Hepatocyte (in vitro differentiated cells): ENCODE results near the gene ELOVL5. TPM values are rescaled to one million over a fixed set of nuclear protein-coding genes. Genes with fewer than 3 reads are reported as not detected.

Source experiments
- DNase-seq: peaks from one replicate; pipeline ENCODE4 v3.0.0-alpha.2; 2016; ENCODE audit warnings: low spot score
- H2AFZ ChIP-seq: fragments of 200-600 bp; sonication (generic); 2 replicates; pipeline ENCODE4 v1.6.0; 2016; ENCODE audit warnings: antibody characterized with exemption, mild to moderate bottlenecking
- H3K27ac ChIP-seq: fragments of 200-600 bp; sonication (generic); 2 replicates; pipeline ENCODE4 v1.5.1; 2016; ENCODE audit warnings: mild to moderate bottlenecking
- H3K27me3 ChIP-seq: fragments of 200-600 bp; sonication (generic); 2 replicates; pipeline ENCODE4 v1.6.1; 2016
- H3K36me3 ChIP-seq: fragments of 200-600 bp; sonication (generic); replicated peaks from 2 replicates; pipeline ENCODE4 v1.5.1; 2016; ENCODE audit warnings: low read depth; ENCODE audit not compliant: insufficient read depth
- H3K4me1 ChIP-seq: fragments of 200-600 bp; sonication (generic); 2 replicates; pipeline ENCODE4 v1.5.1; 2016; ENCODE audit warnings: mild to moderate bottlenecking, moderate library complexity; ENCODE audit not compliant: insufficient read depth
- H3K4me2 ChIP-seq: fragments of 200-600 bp; sonication (generic); 2 replicates; pipeline ENCODE4 v1.6.0; 2016
- H3K4me3 ChIP-seq: fragments of 200-600 bp; sonication (generic); 2 replicates; pipeline ENCODE4 v1.5.1; 2016; ENCODE audit warnings: mild to moderate bottlenecking
- H3K79me2 ChIP-seq: fragments of 200-600 bp; sonication (generic); 2 replicates; pipeline ENCODE4 v1.6.0; 2017; ENCODE audit warnings: mild to moderate bottlenecking
- H3K9me2 ChIP-seq: fragments of 200-600 bp; sonication (generic); replicated peaks from 2 replicates; pipeline ENCODE4 v1.6.0; 2017; ENCODE audit warnings: mild to moderate bottlenecking; ENCODE audit not compliant: insufficient read depth
- H3K9me3 ChIP-seq: fragments of 200-600 bp; sonication (generic); 2 replicates; pipeline ENCODE4 v1.5.1; 2016; ENCODE audit warnings: low read depth, mild to moderate bottlenecking
- H4K20me1 ChIP-seq: fragments of 200-600 bp; sonication (generic); 2 replicates; pipeline ENCODE4 v1.6.0; 2016; ENCODE audit warnings: mild to moderate bottlenecking; ENCODE audit not compliant: insufficient read depth, poor library complexity, severe bottlenecking
- CTCF ChIP-seq: fragments of 200-600 bp; sonication (generic); IDR thresholded peaks from 2 replicates; pipeline ENCODE4 v1.5.1; 2016; ENCODE audit warnings: antibody characterized with exemption, mild to moderate bottlenecking; ENCODE audit not compliant: poor library complexity
- EZH2 ChIP-seq: fragments of 200-600 bp; sonication (generic); IDR thresholded peaks from 2 replicates; pipeline ENCODE4 v1.6.1; 2016; ENCODE audit warnings: antibody characterized with exemption, mild to moderate bottlenecking, borderline replicate concordance
- EZH2phosphoT487 ChIP-seq: fragments of 200-600 bp; sonication (generic); IDR thresholded peaks from one replicate; pipeline ENCODE4 v1.6.1; 2018; ENCODE audit warnings: antibody characterized with exemption, mild to moderate bottlenecking, low read depth, moderate library complexity; ENCODE audit not compliant: unreplicated experiment, severe bottlenecking
- WGBS: methylation state at CpG from one replicate; pipeline ENCODE4 v1.1.6; 2016; ENCODE audit warnings: low lambda C conversion rate; ENCODE audit errors: missing lambda C conversion rate; 5-methylcytosine and 5-hydroxymethylcytosine counted together
- polyA plus RNA-seq: library from polyadenylated mRNA; unstranded; fragments of >200 nt; fragmentation: Nextera tagmentation; extraction: Ambion mirVana; gene quantifications from 2 replicates; pipeline ENCODE4 v1.2.1, GENCODE V29; 2016
- total RNA-seq: library from RNA; depleted of rRNA; stranded (reverse); fragments of >200 nt; gene quantifications from 2 replicates; pipeline ENCODE4 v1.2.3, GENCODE V29; 2014

ELOVL5 gene
- total RNA-seq: 144 and 158 TPM in 2 replicates
- 156 and 164 TPM in 2 replicates for polyA plus RNA-seq

- H3K27me3 ChIP-seq: no peaks in the 10 kb centered on the region
- peak; percentile 99 for DNase-seq
- H3K79me2 ChIP-seq: peaks cover 42% of the 10 kb centered on the region
- peaks cover 42% of the 10 kb centered on the region for H4K20me1 ChIP-seq
- peaks cover 8% of the 10 kb centered on the region for H3K4me1 ChIP-seq
- peak within 1 kb of the TSS; percentile 92 for H3K4me2 ChIP-seq
- peak within 1 kb of the TSS; percentile 96 for H3K27ac ChIP-seq
- peak within 1 kb of the TSS; percentile 51 for H3K4me3 ChIP-seq
- H3K36me3 ChIP-seq: no peaks in the 10 kb centered on the region
- TF ChIP-seq EZH2: no peak
- no peaks in the 10 kb centered on the region for H3K9me3 ChIP-seq
- H2AFZ ChIP-seq: peak within 1 kb of the TSS; percentile 63
- WGBS: under 1% methylated on average over 89 of the region's 101 CpGs
- no peaks in the 10 kb centered on the region for H3K9me2 ChIP-seq
Observed at GRCh38 chr6:53348371-53349208, at the start of gene ELOVL5. ELOVL5 (minus strand) TSS chr6:53348950; CDS start chr6:53295699, 53,251 bp downstream.

- DNase-seq: no peak
- Histone ChIP-seq H3K9me2 (no peaks in the 10 kb centered on the region), H3K27me3 (no peaks in the 10 kb centered on the region), H3K36me3 (no peaks in the 10 kb centered on the region), H3K79me2 (no peaks in the 10 kb centered on the region), H3K4me2 (no peak overlapping the region), H3K4me3 (no peak overlapping the region), H3K27ac (no peak overlapping the region), H4K20me1 (no peaks in the 10 kb centered on the region), H3K4me1 (no peaks in the 10 kb centered on the region), H2AFZ (peak overlapping the region; percentile 3), H3K9me3 (no peaks in the 10 kb centered on the region)
- WGBS: 62% methylated on average over 3 of the region's 3 CpGs
- TF ChIP-seq CTCF (no peak), EZH2phosphoT487 (no peak), EZH2 (no peak)
Observed at GRCh38 chr6:53397283-53397682, 48.5 kb upstream of the ELOVL5 start.

GRCh38 chr6:53395986-53396385 lies 47.2 kb upstream of the ELOVL5 start:
- TF ChIP-seq EZH2 (no peak), EZH2phosphoT487 (no peak), CTCF (no peak)

GRCh38 chr6:53394704-53395103 lies 46.0 kb upstream of the ELOVL5 start:
- Histone ChIP-seq H3K27me3 (no peaks in the 10 kb centered on the region), H3K4me2 (no peak overlapping the region), H3K4me3 (no peak overlapping the region), H4K20me1 (no peaks in the 10 kb centered on the region), H3K27ac (no peak overlapping the region), H3K79me2 (no peaks in the 10 kb centered on the region), H2AFZ (no peak overlapping the region), H3K36me3 (no peaks in the 10 kb centered on the region), H3K4me1 (no peaks in the 10 kb centered on the region), H3K9me3 (no peaks in the 10 kb centered on the region), H3K9me2 (no peaks in the 10 kb centered on the region)
- TF ChIP-seq EZH2 (no peak), CTCF (no peak), EZH2phosphoT487 (no peak)
- 96% methylated on average over 3 of the region's 3 CpGs for WGBS
- DNase-seq: no peak

More at GRCh38 chr6:53395986-53396385, 47.2 kb upstream of the ELOVL5 start:
- Histone ChIP-seq H3K27me3 (no peaks in the 10 kb centered on the region), H3K36me3 (no peaks in the 10 kb centered on the region), H4K20me1 (no peaks in the 10 kb centered on the region), H3K27ac (no peak overlapping the region), H3K9me3 (no peaks in the 10 kb centered on the region), H3K79me2 (no peaks in the 10 kb centered on the region), H2AFZ (no peak overlapping the region), H3K9me2 (no peaks in the 10 kb centered on the region), H3K4me2 (no peak overlapping the region), H3K4me1 (no peaks in the 10 kb centered on the region), H3K4me3 (no peak overlapping the region)
- DNase-seq: no peak
